GM18526 (cell line): Measurements from ENCODE around the gene TGM3.

Experiments
- POLR2A ChIP-seq: IDR thresholded peaks from 3 replicates; pipeline ENCODE4 v1.6.1; 2011; ENCODE audit not compliant: insufficient read length; ENCODE audit errors: extremely low read depth

TGM3 gene

DNA sequence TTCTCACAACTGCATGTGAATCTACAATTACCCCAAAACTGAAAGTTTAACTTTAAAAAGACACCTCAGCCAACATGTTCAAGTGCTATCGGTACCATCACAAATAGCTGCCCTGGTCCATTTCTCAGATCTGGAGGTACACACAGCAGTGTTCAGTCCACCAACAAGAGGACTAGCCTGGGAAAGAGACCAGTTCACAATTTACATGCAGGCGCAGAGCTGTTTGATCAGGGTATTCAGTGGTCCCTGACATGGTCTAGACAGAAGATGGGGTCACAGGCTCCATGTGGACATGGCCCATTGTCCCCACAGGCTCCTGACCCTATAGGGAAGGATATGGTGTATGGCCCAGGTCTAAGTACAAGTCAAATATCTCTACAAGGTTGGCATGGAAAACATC is 69.3 kb downstream of the TGM3 start:
- TF ChIP-seq POLR2A = no peak

DNA sequence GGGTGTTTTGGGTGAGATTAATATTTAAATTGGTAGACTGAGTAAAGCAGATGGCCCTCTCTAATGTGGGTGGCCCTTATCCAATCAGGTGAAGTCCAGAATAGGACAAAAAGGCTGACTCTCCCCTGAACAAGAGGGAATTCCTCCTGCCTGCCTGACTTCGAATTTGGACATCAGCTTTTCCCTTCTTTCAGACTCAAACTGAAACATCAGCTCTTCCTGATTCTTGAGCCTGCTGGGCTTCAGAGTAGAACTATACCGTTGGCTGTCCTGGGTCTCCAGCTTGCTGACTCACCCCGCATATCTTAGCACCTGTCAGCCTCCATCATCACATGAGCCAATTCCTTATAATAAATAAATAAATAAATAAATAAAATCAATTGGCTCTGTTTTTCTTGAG is 69.9 kb downstream of the TGM3 start:
- no peak for TF ChIP-seq POLR2A

DNA sequence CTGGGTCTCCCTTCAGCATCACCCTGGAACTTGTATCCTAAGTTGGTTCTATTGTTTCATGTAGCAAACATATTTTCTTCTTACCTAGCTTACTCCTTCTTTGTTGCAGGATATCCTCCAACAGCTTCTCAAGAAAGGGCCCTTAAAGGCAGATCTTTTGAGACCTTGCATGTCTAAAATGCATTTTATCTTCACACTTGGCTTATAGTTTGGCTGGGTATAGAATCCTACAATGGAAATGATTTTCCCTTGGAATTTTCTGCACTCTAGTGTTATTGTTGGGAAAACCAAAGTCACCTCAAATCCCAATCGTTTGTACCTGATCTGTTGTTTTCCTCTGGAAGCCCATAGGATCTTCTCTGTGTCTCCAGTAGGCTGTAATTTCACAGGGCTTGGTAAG is 72.8 kb downstream of the TGM3 start:
- TF ChIP-seq POLR2A = no peak

DNA sequence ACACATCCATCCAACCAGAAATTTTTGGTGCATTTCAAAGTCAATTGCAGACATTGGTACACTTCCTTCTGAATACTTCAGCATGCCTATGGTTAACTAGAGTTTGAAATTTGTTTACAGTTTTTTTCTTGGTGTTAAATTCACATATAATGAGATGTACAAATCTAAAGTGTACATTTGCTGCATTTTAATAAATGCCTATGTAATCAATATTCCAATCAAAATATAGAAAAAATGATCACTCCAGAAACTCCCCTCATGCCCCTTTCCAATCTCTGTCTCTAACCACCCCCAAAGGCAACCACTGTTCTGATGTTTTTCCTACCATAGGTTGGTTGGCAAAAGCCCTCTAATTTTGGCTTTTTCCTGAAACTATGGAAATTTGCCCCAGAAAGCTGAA is 77.3 kb downstream of the TGM3 start:
- TF ChIP-seq POLR2A = no peak

DNA sequence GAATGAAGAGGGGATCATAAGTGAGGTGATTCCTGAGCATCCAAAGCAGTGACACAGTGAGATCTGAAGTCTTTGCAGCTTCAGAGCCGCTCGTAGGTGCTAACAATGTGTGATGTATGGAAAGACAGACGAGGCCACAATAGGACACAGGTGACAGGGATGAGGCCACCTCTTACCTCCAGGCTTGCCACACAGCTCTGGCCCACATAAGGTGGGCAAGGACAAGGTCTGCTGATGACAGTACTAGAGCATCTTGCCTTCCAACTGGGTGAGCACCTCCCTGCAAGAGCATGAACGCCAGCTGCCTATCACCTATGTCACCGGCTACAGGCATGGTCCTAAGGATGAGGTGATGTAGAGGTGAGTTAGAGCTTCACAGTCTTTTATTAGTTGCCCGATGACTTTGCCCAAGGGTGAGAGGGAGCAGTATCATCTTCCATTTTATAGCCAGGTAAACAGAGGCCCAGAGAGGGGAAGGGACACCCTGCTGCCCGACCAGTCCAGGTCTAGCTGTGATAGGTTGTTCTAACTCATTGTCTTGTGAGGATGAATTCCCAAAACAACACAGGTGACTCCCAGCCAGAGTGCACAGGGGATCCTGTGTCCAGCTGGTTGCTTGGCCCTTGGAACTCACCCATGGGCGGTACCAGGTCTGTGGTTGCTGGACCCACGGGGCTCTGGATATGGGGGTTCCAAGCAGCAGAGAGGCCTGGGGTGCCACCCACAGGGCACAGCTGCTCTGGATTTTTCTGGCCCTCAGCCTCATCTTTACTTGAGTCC is 78.7 kb downstream of the TGM3 start:
- TF ChIP-seq POLR2A = no peak

DNA sequence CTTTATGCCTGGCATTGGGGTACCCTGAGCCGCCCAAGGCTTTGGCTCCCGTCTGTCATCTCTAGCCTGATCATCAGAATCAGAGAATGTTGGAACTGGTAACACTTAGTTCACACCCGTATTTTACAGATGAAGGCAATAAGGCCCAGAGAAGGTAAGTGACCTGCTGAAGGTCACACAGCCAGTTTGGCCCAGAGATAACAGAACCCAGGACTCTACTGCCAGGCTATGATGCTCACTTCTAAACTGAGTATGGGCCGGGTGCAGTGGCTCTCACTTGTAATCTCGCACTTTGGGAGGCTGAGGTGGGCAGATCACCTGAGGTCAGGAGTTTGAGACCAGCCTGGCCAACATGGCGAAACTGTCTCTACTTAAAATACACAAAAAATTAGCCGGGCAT is 83.1 kb downstream of the TGM3 start:
- no peak for TF ChIP-seq POLR2A

DNA sequence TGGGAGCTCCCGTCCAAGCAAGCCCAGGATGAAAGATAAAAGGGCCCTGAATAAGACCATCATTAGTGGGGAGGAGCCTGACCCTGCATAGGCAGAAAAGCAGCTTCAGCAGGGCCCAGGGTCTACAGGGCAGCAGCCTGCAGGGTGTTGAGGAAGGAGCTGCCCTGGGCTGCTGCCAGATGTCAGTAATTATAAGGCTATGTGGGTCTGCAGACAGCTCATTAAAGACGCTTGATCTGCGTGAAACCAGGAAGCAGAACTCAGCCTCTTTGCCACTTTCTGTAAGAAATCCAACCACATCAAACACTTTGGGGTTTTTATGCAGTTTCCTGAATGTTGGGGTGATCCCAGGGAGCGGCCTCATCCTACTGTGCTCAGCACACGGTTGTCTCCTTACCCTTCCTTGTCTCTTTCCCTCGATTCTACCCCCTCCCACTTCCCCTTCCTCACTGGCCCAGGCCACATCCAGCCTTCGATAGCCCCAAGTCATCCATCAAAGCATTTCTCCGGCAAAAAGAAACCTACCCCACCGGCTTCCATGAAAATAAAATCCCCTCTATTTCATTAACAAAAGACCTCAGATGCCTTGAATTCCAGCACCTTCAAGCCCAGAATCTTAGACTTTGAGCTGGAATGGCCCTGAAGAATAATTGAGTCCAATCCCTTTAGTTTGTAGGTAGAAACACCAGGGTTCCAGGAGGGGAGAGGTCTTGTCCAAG is 83.9 kb downstream of the TGM3 start:
- no peak for TF ChIP-seq POLR2A

DNA sequence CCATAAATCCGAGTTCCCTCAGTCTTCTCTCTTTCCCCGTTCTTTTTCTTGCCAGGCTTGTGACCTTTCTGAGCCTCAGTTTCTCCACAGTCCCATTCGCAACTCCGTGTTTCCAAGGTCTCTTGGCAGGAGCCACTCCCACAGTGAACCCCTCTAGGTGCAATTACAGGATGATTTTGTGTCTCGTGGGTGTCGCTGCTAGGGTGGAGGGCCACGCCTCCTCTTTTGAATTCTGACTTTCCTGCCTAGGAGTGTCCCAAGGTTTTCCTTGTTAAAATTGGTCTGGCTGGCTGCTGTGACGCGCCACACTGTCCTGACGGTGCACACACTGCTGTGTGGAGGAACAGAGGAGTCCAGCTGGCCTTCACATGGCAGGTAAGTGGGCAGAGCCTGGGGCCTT is 84.8 kb downstream of the TGM3 start, which contains the start of gene TGM6:
Gene TGM6 (plus strand): TSS at position 301 of the 400 bp plus-strand sequence. CDS start 68 bp downstream, at position 369.
- no peak for TF ChIP-seq POLR2A

DNA sequence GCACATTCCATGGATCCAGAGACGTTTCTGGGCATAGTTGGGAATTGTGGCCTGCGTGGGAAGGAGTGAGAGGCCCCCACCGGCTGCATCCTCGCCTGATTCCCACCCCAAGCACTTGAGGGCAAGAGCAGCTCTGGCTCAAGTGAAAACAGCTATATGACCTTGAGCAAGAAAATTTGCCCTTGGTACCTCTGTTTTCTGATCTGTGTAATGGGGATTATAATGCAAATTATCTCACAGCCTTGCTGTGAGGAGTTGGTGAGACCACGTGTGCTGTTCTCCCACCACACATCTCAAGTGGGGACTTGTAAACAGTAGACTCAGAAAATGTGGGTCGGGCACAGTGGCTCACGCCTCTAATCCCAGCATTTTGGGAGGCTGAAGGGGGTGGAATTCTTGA is 85.5 kb downstream of the TGM3 start:
- no peak for TF ChIP-seq POLR2A

DNA sequence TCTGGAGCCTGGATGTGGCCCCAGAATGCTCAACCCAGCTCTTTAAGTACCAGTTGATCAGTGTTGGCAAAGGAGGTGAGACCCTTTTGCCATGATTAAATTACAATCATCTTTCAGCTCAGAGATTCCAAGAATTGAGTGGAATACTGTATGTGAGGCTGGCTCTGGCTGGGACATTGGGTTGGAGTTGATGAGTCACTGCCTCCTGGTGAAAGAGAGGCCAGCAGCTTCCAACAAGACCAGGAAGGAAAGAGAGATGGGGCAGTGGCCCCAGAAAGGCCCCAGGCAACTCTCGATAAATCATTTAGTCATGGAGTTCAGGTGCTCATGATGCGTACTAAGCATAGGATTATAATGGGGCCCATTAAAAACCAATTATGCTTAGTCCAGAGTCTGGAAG is 87.0 kb downstream of the TGM3 start:
- no peak for TF ChIP-seq POLR2A

DNA sequence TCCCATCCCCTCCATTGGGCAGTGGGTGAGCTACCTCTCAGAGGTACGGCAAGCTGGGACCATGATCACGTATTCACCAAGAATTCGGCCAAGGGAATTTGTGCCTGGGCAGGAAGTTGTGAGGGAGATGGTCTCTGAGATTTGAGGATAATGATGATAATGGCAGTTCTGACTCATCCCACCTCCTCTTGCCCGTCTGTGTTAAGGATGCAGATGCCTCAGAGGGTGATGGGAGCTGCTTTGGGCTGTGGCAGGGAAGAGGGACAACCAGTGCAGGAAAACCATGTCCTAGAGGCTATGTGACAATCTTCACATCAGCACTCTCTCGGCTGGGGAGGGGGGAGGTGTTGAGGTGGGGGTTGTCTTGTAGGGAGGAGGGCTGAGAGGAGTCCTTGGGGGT is 89.2 kb downstream of the TGM3 start:
- TF ChIP-seq POLR2A = no peak

DNA sequence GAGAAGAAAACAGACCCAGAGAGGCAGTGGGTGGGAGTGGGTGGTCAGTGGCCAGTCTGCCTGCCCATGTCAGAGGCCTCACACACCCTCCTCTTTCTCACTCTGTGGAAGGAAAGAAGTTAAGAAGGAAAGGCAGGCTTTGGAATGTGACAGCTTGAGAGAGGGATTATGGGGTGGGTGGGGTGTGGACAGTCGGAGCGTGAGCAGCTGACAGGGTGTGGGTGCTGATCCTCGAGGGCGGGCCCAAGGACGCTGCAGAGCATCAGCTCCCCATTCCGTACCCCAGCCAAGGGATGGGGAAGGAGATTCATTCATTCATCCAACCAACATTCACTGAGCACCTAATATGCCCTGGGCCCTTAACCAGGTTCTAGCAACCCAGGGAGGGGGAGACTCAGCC is 89.7 kb downstream of the TGM3 start:
- no peak for TF ChIP-seq POLR2A

DNA sequence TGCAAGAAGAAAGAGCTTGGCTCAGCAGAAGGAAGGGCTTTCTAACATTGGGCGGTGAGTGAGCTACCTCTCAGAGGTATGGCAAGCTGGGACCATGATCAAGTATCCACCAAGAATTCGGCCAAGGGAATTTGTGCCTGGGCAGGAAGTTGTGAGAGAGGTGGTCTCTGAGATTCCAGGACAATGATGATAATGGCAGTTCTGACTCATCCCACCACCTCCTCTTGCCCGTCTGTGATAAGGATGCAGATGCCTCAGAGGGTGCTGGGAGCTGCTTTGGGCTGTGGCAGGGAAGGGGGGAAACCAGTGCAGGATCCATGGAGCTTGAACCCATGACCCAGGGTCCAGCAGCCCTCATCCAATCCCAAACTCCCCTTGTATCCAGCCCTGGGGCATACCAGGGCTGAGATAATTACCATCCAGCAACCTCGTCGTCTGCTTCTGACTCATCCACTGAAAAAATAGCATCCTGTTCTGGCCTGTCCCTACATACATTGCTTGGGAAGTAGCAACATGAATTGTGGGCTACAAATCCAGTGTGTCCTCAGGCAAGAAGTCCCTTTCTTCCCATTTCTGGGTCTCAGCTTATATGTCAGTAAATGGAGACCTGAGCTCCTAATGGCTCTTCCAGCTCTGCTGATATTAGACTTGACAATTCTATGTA is 90.8 kb downstream of the TGM3 start:
- TF ChIP-seq POLR2A = no peak

DNA sequence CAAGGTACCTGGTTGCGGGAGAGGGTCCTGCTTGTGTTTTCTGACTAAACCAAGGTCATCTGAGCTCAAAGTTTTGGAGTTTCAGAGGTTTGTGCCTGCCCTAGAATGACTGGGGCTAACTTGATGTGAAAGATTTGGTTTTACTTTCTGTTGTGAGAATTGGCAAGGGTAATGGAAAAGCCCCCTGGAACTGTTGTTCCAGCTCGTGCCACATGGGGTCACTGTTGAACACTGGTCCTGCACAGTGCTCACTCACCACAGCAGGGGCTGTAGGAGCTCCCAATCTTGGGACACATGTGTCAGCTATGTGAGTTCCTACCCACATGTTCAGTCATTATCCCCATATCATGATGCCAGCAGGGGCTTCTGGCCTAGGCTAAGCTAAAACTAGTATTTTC is 91.4 kb downstream of the TGM3 start:
- no peak for TF ChIP-seq POLR2A

DNA sequence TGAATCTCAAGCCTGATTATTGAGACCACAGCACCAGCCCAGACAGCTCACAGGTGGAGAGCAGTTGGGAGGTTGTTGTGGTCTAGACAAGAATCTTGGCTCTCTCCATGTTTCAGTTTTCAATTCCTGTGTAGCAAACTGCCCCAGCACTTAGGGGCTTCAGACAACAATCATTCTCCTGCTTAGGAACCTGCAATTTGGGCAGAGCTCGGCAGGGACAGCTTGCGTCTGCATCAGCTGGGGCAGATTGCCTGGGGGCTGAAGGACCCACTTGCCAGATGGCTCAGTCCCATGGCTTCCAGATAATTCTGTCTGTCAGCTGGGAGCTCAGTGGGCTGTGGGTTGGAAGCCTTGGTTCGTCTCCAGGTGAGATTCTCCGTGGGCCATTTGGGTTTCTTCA is 91.8 kb downstream of the TGM3 start:
- TF ChIP-seq POLR2A = no peak
